Breast epithelium (tissue), 4 donors: Measurements from ENCODE around the gene SRPRB. TPM values are rescaled to one million over a fixed set of nuclear protein-coding genes. Genes with fewer than 3 reads are reported as not detected.

Source experiments
- DNase-seq, 2 donors: peaks; one replicate each; pipeline ENCODE4 v3.0.0-alpha.2; 2019; ENCODE audit warnings: low spot score in 2 of 2
- H3K27ac ChIP-seq, 2 donors: fragments of 200-600 bp; sonication (generic) in 1 of 2; one replicate each; pipeline ENCODE4 v1.5.1; 2016 to 2019; ENCODE audit warnings: mild to moderate bottlenecking in 1 of 2
- H3K27me3 ChIP-seq, 2 donors: fragments of 200-600 bp; sonication (generic) in 1 of 2; one replicate each; pipeline versions ENCODE4 v1.5.1 to v1.6.0; 2017 to 2019; ENCODE audit warnings: control low read depth in 1 of 2, mild to moderate bottlenecking in 1 of 2
- H3K36me3 ChIP-seq: fragments of 200-600 bp; one replicate; pipeline ENCODE4 v1.5.1; 2019
- H3K4me1 ChIP-seq, 2 donors: fragments of 200-600 bp; sonication (generic); one replicate each; pipeline ENCODE4 v1.5.1; 2016 to 2019; ENCODE audit warnings: control low read depth in 1 of 2
- H3K4me3 ChIP-seq, 3 donors: fragments of 200-600 bp; sonication (generic); 1 replicate in 2 of 3; 2 replicates in 1 of 3; pipeline ENCODE4 v1.5.1; 2016 to 2019; ENCODE audit warnings: mild to moderate bottlenecking in 3 of 3, moderate library complexity in 2 of 3
- H3K9me3 ChIP-seq, 2 donors: fragments of 200-600 bp; sonication (generic) in 1 of 2; one replicate each; pipeline ENCODE4 v1.5.1; 2016 to 2019; ENCODE audit warnings: control low read depth in 1 of 2
- POLR2A ChIP-seq: fragments of 450-650 bp; IDR thresholded peaks from one replicate; pipeline ENCODE4 v1.6.1; 2016; ENCODE audit warnings: antibody characterized with exemption, mild to moderate bottlenecking, moderate library complexity
- POLR2AphosphoS5 ChIP-seq, 3 donors: sonication (generic); formaldehyde crosslinking; IDR thresholded peaks; one replicate each; pipeline ENCODE4 v1.6.1; 2017; ENCODE audit warnings: antibody characterized with exemption in 3 of 3
- intact Hi-C: fragments of 100-400 bp; cut with DNase I; formaldehyde crosslinking; loops from one replicate; pipeline ENCODE4 v1.15.1; 2023; ENCODE audit warnings: low total_unique reads
- total RNA-seq, 3 donors: library from RNA; depleted of rRNA; stranded (reverse); fragments of >200 nt; gene quantifications; one replicate each; pipeline ENCODE4 v1.1.0, GENCODE V29; 2016
- TF ChIP-seq, protein P1 (sequence below), 3 donors: fragments of 450-650 bp; IDR thresholded peaks; one replicate each; pipeline ENCODE4 v1.5.1; 2016 to 2017; ENCODE audit warnings: antibody characterized with exemption in 3 of 3, mild to moderate bottlenecking in 3 of 3, moderate library complexity in 3 of 3

Gene SRPRB
- total RNA-seq, 3 donors from 2014 or later: 17.1 to 35.1 (median 28.4) TPM

DNA sequence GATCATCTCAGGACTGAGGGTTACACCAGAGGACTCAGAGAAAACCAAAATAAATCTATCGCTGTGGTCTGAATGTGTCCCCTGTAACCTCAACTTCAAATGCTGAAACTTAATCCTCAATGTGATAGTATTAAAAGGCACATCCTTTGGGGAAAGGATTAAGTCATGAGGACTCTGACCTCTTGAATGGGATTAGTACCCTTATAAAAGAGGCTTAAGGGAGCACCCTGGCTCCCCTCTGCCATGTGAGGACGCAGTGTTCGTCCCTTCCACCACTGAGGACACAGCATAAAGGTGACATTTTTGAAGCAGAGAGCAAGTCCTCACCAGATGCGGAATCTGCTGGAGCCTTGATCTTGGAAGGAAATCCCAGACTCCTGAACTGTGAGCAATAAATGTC lies 39.5 kb downstream of the SRPRB start:
- H3K36me3 ChIP-seq: no peaks in the 10 kb centered on the region
- intact Hi-C loops: no loop called here
- no peaks in the 10 kb centered on the region for H3K27me3 ChIP-seq
- DNase-seq: no peak
- no peak overlapping the region for H3K27ac ChIP-seq
- H3K4me1 ChIP-seq: no peaks in the 10 kb centered on the region
- TF ChIP-seq POLR2AphosphoS5 (IDR thresholded peaks at IDR 0.05) (no peak), POLR2A (no peak)
- TF ChIP-seq, protein P1, sequence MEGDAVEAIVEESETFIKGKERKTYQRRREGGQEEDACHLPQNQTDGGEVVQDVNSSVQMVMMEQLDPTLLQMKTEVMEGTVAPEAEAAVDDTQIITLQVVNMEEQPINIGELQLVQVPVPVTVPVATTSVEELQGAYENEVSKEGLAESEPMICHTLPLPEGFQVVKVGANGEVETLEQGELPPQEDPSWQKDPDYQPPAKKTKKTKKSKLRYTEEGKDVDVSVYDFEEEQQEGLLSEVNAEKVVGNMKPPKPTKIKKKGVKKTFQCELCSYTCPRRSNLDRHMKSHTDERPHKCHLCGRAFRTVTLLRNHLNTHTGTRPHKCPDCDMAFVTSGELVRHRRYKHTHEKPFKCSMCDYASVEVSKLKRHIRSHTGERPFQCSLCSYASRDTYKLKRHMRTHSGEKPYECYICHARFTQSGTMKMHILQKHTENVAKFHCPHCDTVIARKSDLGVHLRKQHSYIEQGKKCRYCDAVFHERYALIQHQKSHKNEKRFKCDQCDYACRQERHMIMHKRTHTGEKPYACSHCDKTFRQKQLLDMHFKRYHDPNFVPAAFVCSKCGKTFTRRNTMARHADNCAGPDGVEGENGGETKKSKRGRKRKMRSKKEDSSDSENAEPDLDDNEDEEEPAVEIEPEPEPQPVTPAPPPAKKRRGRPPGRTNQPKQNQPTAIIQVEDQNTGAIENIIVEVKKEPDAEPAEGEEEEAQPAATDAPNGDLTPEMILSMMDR (IDR thresholded peaks at IDR 0.05): no peak
- no peak overlapping the region for H3K4me3 ChIP-seq
- no peaks in the 10 kb centered on the region for H3K9me3 ChIP-seq

DNA sequence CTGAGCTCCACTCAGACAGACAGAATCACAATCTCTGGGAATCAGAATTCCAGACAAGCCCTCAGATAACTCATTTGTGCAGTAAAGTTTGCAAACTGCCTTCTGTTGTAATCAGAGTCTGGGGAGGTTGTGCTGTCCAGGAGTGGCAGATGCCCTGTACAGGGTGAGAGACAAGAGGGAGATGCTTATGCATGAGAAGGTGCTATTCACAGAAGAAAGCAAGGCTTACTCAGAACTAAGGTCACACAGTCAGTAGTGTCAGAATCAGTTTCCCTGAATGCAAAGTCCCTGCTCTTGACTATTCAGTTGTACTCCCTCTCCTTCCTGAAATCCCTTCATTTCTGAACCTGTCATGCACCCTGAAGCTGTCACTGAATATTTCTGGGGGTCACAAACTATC lies 43.7 kb downstream of the SRPRB start:
- Histone ChIP-seq H3K36me3 (no peaks in the 10 kb centered on the region), H3K27ac (no peak overlapping the region), H3K4me3 (no peak overlapping the region), H3K4me1 (no peaks in the 10 kb centered on the region), H3K27me3 (no peaks in the 10 kb centered on the region), H3K9me3 (no peaks in the 10 kb centered on the region)
- intact Hi-C loops: no loop called here
- TF ChIP-seq POLR2A (no peak), POLR2AphosphoS5 (IDR thresholded peaks at IDR 0.05) (no peak)
- TF ChIP-seq, protein P1 (IDR thresholded peaks at IDR 0.05): no peak
- DNase-seq: no peak

DNA sequence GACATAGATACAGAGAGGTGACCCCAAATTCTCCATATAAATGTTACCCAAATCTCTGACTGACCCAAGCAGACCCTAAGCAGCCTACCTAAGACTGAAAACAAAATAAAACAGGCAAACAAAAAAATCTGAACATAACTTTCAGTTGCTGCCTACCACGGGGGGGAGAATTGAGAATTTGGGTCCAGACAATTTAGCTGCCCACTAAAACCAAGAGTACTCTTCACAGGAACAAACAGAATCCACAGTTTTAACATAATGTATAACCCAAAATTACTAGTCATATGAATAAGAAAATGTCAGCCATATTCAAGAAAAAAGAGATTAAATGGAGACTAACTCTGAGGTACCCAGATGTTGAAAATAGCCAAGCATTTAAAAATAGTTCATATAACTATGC lies 44.4 kb downstream of the SRPRB start:
- H3K4me1 ChIP-seq: no peaks in the 10 kb centered on the region
- intact Hi-C loops: no loop called here
- TF ChIP-seq POLR2AphosphoS5 (IDR thresholded peaks at IDR 0.05) (no peak), POLR2A (no peak)
- TF ChIP-seq, protein P1 (IDR thresholded peaks at IDR 0.05): no peak
- DNase-seq: no peak
- H3K27me3 ChIP-seq: no peaks in the 10 kb centered on the region
- no peaks in the 10 kb centered on the region for H3K9me3 ChIP-seq
- no peak overlapping the region for H3K4me3 ChIP-seq
- no peaks in the 10 kb centered on the region for H3K36me3 ChIP-seq
- no peak overlapping the region for H3K27ac ChIP-seq

DNA sequence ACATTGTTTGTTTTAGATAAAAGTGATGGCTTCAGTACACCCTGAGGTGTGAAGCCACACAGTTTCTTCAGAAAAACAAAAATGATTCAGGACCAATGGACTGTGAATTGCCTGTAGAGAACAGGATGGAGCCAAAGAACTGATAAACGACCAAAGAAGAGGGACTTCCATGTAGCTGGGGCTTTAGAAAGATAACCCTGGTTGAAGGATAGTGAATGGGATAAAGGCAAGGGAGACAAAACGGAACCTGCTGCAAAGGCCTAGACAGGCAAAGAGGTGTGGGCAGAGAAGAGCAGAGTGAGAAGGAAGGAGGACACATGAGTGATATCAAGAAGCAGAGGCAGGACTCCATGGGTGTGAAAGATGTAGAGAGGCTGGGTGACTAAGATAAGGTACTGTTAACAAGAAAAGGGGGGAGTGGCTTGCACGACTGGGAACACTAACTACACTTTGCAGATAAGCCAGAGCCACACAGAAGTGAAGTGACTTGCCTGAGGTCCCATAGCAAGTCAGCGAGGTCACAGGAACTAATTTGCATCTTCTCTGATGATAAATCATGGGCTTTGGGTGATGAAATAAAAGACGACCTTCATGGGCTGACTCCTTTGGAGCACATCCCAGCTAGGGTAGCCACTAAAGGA lies 45.8 kb downstream of the SRPRB start:
- TF ChIP-seq POLR2A (no peak), POLR2AphosphoS5 (IDR thresholded peaks at IDR 0.05) (no peak)
- TF ChIP-seq, protein P1 (IDR thresholded peaks at IDR 0.05): no peak
- intact Hi-C loops: no loop called here
- Histone ChIP-seq H3K4me3 (no peak overlapping the region), H3K27ac (no peak overlapping the region), H3K27me3 (no peaks in the 10 kb centered on the region), H3K9me3 (no peaks in the 10 kb centered on the region), H3K4me1 (no peaks in the 10 kb centered on the region), H3K36me3 (no peaks in the 10 kb centered on the region)
- no peak for DNase-seq

DNA sequence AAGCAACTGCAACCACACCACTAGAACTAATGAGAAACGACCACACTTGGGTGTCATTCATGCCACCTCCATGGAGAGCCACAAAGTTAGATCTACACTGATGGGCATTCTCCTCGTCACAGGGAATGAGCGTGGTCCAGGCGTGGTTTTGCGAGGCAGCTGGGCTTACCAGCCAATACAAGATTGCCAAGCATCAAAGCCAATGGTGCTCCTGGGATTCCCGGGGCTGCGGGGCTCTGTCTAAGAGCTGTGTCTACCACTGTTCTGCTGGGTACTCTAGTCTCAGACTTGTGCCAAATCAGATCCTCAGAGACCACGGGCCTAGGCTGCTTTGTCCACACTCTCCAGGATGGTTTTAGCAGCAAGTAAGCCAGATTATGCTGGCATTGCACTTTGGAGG lies 46.3 kb downstream of the SRPRB start:
- no peak for DNase-seq
- Histone ChIP-seq H3K9me3 (no peaks in the 10 kb centered on the region), H3K27me3 (no peaks in the 10 kb centered on the region), H3K27ac (no peak overlapping the region), H3K4me1 (no peaks in the 10 kb centered on the region), H3K36me3 (no peaks in the 10 kb centered on the region), H3K4me3 (no peak overlapping the region)
- TF ChIP-seq, protein P1 (IDR thresholded peaks at IDR 0.05): no peak
- no peak for TF ChIP-seq POLR2AphosphoS5 (IDR thresholded peaks at IDR 0.05)
- TF ChIP-seq POLR2A: no peak
- intact Hi-C loops: no loop called here
